HG02623 (cell line): ENCODE measurements around the gene CCDC152.
"Not testable (repeated sequence)": the region's sequence is repeated elsewhere in the genome, so short reads cannot be mapped to it uniquely, and the experiment has no call there.

Experiments
- ATAC-seq: cut with Tn5 transposase; IDR thresholded peaks from one replicate; pipeline ENCODE4 v1.9.1; 2021; ENCODE audit warnings: moderate library complexity; ENCODE audit not compliant: unreplicated experiment

Gene CCDC152

DNA sequence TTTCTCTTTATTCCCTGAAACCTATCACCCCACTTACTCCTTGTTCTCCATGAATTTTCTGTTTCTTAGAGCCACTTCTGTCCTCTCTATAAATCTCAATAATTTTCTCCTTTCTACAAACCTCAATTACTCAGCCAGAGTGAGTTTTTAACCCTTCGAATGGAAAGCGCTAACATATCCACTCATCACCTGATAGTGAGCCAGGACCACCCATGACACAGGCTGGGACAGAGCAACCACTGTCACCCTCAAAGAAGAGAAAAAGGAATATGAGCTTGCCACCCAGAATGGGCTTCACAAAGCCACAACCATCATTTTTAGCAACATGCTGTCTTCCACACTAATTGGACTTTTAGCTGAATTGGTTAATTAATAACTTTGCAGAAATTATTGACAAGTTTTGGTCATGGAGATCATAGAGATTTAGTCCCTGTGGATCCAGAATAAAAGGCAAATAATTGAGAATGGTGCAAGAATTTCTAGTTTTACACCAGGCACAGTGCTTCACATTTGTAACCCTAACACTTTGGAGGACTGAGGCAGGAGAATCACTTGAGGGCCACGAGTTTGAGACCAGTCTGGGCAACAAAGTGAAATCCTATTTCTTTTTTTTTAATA, 87.2 kb downstream of the CCDC152 start:
- no peak for ATAC-seq

DNA sequence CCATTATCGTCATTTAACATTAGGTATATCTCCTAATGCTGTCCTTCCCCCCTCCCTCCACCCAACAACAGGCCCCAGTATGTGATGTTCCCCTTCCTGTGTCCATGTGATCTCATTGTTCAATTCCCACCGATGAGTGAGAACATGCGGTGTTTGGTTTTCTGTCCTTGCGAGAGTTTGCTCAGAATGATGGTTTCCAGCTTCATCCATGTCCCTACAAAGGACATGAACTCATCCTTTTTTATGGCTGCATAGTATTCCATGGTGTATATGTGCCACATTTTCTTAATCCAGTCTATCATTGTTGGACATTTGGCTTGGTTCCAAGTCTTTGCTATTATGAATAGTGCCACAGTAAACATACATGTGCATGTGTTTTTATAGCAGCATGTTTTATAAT, 87.8 kb downstream of the CCDC152 start:
- not testable (repeated sequence) for ATAC-seq

DNA sequence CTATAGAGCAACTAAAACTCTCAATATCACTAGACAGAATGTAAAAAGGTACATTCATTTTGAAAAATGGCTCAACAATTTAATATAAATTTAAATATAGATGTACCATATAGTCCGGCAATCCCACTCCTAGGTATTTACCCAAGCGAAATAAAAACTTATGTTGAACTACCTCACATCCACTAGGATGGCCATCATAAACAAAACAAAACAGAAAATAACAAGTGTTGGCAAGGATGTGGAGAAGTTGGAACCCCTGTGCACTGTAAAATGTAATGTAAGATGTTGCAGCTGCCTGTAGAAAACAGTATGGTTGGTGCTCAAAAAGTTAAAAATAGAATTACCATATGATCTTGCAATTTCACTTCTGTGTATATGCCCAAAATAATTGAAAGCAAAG, 91.9 kb downstream of the CCDC152 start:
- ATAC-seq: no peak

GRCh38 chr5:42851481-42851880, 94.9 kb downstream of the CCDC152 start:
- no peak for ATAC-seq
